Hepatic stellate cell (primary cell): ENCODE measurements around the gene AHSG.

Experiments
- DNase-seq: peaks from one replicate; pipeline ENCODE4 v3.0.0; 2011; ENCODE audit warnings: low spot score

The AHSG gene

GRCh38 chr3:186593862-186594261, 19.0 kb upstream of the AHSG start:
- DNase-seq: no peak

DNA sequence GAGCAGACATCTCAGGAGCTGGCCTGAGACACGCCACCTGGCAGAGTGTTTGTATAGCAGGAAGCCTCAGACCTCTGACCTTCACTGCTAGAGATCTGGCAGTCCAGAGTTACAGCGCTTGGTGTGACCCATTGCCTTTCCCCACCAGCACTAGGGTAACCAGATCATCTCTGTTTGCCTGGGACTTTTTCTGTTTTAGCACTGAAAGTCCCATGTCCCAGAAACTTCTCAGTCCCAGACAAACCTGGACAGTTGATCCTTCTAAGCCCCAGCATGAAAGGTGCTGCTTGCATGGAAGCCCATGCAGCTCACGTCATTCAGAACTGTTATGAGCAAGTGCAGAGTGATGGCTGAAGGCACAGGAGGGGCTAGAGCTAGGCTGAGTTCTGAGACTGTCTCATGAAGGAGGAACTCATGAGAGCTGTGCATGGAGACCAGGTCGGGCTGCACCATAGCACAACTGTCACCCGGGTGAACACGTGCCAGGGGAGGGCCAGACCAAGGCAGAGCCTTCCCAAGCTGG, 18.2 kb upstream of the AHSG start:
- DNase-seq: no peak

DNA sequence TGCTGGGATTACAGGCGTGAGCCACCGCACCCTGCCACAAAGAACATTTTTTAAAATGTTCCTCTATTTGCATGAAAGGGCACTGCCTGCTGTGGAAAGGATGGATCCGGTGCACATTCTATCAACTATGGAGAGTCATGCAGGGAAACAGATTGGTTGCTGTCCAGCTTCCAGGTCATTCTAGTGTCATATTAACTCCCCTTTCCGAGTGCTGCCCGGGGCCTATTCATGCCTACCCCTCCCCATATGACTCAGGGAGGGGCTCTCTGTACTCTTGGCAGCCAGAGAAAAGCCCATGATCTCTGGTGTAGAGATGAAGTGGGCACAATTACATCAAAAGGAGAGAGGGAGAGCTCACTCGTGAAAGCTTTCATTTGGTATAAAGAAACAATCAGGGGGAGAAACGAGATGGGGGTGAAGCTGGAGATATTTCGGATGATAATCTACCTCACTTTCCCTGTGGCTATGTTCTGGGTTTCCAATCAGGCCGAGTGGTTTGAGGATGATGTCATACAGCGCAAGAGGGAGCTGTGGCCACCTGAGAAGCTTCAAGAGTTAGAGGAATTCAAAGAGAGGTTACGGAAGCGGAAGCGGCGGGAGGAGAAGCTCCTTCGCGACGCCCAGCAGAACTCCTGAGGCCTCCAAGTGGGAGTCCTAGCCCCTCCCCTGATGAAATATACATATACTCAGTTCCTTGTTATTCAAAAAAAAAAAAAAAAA, 16.1 kb upstream of the AHSG start:
- no peak for DNase-seq

DNA sequence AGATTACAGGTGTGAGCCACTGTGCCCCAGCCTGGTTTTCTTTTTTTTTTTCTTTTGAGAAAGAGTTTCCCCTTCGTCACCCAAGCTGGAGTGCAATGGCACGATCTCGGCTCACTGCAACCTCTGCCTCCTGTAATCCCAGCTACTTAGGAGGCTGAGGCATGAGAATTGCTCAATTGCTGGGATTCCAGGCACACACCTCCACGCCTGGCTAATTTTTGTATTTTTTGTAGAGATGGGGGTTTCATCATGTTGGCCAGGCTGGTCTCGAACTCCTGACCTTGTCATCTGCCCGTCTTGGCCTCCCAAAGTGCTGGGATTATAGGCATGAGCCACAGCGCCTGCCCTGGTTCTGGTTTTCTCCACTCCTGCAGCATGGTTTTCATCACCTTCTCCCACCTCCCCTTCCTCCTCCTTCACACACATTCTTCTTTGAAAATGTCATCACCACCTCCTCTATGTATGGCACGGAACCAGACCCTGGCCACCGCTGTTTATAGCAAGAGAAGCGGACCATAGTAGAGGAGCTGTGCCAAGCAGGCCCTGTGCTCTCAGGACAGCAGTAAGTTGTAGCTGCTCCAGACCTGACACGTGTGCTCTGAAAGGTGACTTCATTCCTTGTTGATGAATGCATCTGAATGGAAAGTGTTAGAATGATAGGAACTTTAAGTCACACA, 14.6 kb upstream of the AHSG start:
- DNase-seq: no peak

- no peak for DNase-seq
These were observed 14.1 kb upstream of the AHSG start for GRCh38 chr3:186598794-186599141.

GRCh38 chr3:186599142-186599784, 13.6 kb upstream of the AHSG start:
- no peak for DNase-seq

GRCh38 chr3:186599785-186600166, 13.1 kb upstream of the AHSG start:
- no peak for DNase-seq

GRCh38 chr3:186600896-186601295, 12.0 kb upstream of the AHSG start:
- no peak for DNase-seq

DNA sequence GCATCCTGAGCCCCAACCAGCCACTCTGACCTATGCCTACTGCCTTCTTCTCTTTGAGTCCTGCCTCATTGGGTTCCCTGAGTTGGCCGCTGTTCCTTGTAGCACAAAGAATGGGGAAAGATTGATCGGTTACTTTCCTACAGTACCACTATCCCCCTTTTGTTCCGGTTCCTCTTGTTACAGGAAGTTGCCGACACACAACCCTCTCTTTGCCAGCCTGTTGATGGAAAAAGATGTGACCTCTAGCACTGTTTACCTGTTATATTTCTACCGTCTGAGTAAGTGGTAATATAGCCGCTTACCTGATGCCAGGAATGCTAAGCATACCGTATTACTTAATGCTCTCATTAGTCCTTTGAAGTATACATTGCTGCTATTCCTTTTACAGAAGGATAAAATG, 9.7 kb upstream of the AHSG start:
- DNase-seq: no peak

DNA sequence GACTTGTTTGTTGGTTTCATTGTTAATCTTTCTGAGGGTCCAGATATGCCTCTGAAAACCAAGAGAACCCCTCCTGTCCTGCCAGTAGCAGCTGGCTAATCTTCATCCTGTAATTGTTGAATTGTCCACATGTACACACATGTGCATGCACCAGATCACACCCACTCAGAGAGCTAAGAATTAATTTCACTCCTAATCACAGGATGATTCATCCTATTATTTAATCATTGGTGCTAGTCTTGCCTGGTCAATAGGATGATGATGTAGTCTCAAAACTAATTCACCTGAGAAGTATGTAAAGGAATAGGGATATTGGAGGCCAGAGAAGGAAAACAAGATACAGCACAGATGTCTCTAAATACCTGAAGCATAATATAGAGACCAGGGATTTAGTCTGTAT, 7.8 kb upstream of the AHSG start:
- no peak for DNase-seq

GRCh38 chr3:186605561-186606545, 7.0 kb upstream of the AHSG start:
- no peak for DNase-seq

DNA sequence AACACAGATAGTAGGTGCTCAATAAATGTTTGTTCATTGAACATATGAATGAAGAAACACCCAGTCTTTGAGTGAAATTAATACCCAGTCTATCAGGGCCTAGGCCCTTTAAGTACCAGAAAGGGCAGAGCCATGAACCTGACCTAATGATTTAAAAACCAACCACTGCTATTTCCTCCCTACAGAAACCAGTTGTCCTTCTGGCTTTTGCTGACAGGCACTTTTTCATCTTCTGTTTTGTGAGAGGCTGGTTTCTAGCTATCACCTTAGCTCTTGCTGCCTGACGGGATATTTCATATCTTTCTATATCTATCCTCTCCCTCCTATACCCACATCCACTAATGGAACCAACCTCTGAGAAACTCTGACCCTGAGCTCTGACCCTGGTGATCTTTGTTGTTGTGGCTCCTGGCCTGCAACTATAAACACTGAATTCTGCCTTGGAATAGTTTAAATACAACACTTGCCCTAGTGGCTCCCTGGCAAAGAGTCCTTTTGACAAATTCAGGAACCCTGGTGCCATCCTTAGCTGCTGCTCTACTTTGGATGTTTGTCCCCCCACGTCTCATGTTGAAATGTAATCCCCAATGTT, 4.1 kb upstream of the AHSG start:
- DNase-seq: no peak

DNA sequence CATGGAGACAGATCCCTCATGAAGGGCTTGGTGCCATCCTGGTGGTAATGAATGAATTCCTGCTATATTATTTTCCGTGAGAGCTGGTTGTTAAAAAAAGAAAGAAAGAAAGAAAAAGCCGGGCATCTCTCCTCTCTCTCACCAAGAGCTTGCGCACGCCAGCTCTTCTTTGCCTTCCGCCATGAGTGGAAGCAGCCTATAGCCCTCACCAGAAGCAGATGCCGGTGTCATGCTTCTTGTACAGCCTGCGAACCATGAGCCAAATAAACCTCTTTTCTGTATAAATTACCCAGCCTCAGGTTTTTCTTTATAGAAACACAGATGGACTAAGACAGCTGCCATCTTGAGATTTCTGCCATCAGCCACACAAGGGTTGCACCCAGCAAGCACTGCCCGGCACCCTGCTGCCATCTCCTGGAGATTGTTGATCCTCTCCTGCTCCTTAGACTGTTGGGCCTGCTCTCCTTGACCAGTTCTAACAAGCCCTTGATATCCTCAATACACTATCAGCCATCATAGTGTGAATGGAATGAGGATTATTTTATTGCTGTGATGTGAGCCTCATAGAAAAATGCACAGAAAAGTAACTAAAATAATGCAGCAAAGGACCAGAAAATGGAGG, 3.5 kb upstream of the AHSG start:
- DNase-seq: peak; percentile 20

- DNase-seq: no peak
These were observed 795 bp upstream of the AHSG start for GRCh38 chr3:186612065-186612464.

- no peak for DNase-seq
These were observed 891 bp downstream of the AHSG start for GRCh38 chr3:186613637-186614265.

DNA sequence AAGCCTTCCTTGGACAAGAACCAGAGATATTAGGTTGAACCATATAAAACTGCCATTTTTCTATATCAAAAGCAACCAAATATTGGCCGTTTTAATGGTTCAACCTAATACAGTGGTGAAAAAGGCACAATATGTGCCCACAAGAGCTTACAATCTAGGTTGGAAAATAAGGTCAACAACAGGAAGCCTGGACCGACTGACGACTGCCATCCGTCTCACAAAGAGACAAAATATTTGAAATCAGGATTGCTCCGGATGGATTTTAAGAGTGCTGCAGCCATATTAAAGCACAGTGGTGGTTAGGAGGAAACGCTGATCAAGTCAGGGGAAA, 1.4 kb downstream of the AHSG start:
- no peak for DNase-seq

DNA sequence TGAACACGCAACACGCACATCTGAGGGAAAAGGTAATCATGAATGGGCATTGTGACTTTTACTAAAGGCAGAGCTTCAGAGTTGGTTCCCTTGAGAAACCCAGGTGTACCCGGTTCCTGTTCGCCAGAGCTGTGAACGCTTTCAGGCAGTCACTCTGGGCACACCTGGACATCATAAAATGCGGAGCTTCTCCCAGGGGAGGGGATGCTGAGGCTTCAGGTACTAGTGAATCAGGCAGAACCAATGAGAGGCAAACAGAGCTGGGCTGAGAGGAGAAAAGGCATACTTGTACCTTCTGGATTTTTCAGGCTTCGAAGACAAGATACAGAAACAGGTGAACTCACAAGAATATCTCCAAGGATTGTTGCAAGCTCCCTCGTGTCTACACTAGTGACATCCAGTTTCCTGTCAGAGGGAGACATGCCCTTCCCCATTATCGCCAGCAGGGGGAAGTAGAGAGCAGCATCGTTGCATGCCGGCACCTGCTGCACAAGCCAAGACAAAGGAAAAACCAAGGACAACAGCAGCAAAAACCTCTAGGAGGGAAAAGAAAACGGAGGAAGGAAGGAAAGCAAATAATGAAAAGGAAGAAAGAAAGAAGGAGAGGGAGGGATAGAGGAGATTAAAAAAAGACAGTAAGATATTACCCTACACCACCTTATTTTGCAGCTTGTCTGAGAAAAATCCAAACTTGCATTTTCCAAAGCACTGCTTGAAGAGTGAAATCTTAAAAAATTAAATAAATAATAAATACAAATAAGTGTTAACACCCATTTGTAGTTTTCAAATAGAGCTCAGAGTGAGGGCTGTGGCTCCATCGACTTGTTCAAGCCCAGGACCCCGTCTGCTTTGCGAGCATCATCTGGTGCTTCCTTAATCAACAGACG, 2.0 kb downstream of the AHSG start:
- DNase-seq: peak; percentile 70

DNA sequence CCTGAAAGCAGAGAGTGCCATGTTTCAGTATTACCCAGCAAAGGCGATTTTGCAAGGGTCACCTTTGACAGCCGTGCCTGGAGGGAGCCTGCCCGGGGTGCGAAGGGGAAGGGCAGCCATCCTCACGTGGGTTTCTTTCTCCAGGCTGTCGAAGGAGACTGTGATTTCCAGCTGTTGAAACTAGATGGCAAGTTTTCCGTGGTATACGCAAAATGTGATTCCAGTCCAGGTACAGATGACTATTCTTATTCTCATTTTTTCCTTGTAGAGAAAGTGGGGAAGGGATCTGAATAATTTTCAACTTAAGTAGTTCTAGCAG, 3.4 kb downstream of the AHSG start:
- no peak for DNase-seq

- DNase-seq: peak; percentile 93
These were observed 4.4 kb downstream of the AHSG start for GRCh38 chr3:186617036-186617946.
